Chondrocyte (in vitro differentiated cells): ENCODE data around the gene PRR15. TPM values are rescaled to one million over a fixed set of nuclear protein-coding genes. Genes with fewer than 3 reads are reported as not detected.
A peak's percentile ranks its signal among the peaks of the same experiment; 100 is the strongest.

Experiments
- DNase-seq: peaks from one replicate; pipeline ENCODE4 v3.0.0; 2021; ENCODE audit warnings: mixed read lengths, low spot score
- H3K27ac Mint-ChIP-seq: one replicate; pipeline ENCODE4 v1.8.0; 2021; ENCODE audit warnings: mild to moderate bottlenecking, moderate library complexity, mixed read lengths; ENCODE audit not compliant: unreplicated experiment
- H3K27me3 Mint-ChIP-seq: 2 replicates; pipeline ENCODE4 v1.8.0; 2021; ENCODE audit warnings: low read depth, mixed read lengths
- H3K36me3 Mint-ChIP-seq: 2 replicates; pipeline ENCODE4 v1.8.0; 2021; ENCODE audit warnings: low read depth, mixed read lengths
- H3K4me1 Mint-ChIP-seq: 2 replicates; pipeline ENCODE4 v1.8.0; 2021; ENCODE audit warnings: low read depth, mild to moderate bottlenecking, mixed read lengths
- H3K4me3 Mint-ChIP-seq: one replicate; pipeline ENCODE4 v1.8.0; 2021; ENCODE audit warnings: mild to moderate bottlenecking, moderate library complexity, mixed read lengths; ENCODE audit not compliant: unreplicated experiment
- H3K9me3 Mint-ChIP-seq: 2 replicates; pipeline ENCODE4 v1.8.0; 2021; ENCODE audit warnings: low read depth, mixed read lengths
- total RNA-seq: library from RNA; stranded (reverse); gene quantifications from 3 replicates; pipeline ENCODE4 v1.2.1, GENCODE V29; 2021
- TF ChIP-seq, protein P1 (sequence below): fragments of 200-600 bp; sonication (generic); IDR thresholded peaks from 2 replicates; pipeline ENCODE4 v1.5.0; 2021; ENCODE audit warnings: antibody characterized with exemption, mild to moderate bottlenecking, moderate library complexity

PRR15 gene
- total RNA-seq, 1 donor from 2014 or later: 2.5 TPM

DNA sequence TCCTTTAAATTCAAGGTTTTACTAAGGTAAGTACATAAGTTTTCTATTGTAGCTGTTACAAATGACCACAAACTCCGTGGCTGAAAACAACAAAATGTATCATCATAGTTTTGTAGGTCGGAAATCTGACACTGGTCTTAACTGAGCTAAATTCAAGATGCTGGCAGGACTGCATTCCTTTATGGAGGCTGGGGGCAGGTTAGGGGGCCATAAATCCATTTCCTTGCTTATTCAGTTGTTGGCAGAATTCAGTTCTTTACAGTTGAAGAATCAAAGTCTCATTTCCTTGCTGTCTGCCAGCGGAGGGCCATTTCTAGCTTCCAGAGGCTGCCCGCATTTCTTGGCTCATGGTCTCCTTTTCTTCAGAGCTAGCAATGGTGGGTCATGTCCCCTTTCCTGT is 11.2 kb upstream of the PRR15 start:
- H3K4me1 Mint-ChIP-seq: no peaks in the 10 kb centered on the region

GRCh38 chr7:29555061-29555460 is 8.6 kb upstream of the PRR15 start:
- H3K9me3 Mint-ChIP-seq: peaks cover 7% of the 10 kb centered on the region
- no peak overlapping the region for H3K27ac Mint-ChIP-seq
- H3K4me3 Mint-ChIP-seq: no peak overlapping the region
- no peak for DNase-seq
- H3K27me3 Mint-ChIP-seq: peaks cover 3% of the 10 kb centered on the region
- H3K4me1 Mint-ChIP-seq: no peaks in the 10 kb centered on the region
- TF ChIP-seq, protein P1, sequence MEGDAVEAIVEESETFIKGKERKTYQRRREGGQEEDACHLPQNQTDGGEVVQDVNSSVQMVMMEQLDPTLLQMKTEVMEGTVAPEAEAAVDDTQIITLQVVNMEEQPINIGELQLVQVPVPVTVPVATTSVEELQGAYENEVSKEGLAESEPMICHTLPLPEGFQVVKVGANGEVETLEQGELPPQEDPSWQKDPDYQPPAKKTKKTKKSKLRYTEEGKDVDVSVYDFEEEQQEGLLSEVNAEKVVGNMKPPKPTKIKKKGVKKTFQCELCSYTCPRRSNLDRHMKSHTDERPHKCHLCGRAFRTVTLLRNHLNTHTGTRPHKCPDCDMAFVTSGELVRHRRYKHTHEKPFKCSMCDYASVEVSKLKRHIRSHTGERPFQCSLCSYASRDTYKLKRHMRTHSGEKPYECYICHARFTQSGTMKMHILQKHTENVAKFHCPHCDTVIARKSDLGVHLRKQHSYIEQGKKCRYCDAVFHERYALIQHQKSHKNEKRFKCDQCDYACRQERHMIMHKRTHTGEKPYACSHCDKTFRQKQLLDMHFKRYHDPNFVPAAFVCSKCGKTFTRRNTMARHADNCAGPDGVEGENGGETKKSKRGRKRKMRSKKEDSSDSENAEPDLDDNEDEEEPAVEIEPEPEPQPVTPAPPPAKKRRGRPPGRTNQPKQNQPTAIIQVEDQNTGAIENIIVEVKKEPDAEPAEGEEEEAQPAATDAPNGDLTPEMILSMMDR: no peak
- H3K36me3 Mint-ChIP-seq: peaks cover 5% of the 10 kb centered on the region

More for the DNA sequence above, 11.2 kb upstream of the PRR15 start:
- TF ChIP-seq, protein P1: no peak
- H3K4me3 Mint-ChIP-seq: no peak overlapping the region
- H3K27ac Mint-ChIP-seq: no peak overlapping the region
- peaks cover 5% of the 10 kb centered on the region for H3K36me3 Mint-ChIP-seq
- H3K27me3 Mint-ChIP-seq: peaks cover 2% of the 10 kb centered on the region
- H3K9me3 Mint-ChIP-seq: peaks cover 7% of the 10 kb centered on the region
- DNase-seq: no peak

DNA sequence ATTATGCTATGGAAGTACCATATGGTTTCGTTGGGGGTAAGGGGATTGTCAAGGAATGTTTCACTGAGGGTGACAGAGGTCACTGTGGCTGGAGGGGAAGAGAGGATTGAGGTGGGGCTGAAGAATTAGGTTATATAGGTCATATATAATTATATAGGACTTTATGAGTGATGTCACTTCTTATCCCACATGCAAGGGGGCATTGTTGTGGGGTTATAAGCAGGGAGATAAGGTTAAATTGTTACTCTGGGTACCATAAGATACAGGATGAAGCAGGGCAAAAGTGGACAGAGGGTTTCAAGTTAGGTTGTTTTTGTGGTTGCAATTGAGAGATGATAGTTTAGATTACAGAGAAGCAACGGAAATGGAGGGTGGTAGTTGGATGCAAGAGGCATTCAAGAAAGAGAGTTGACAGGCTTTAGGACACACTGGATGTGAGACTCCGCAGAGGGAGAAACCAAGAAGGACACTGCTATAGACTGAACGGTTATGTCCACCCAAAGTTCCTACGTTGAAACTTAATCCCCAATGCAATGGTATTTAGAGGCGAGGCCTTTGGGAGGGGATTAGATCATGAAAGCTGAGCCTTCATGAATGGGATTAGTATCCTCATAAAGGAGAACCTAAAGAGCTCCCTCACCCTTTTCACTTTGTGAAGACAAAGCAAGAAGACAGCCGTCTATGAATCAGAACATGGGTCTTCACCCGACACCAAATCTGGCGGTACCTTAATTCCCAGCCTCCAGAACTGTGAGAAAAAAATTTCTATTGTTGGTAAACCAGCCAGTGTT is 7.0 kb upstream of the PRR15 start:
- Mint-ChIP-seq H3K4me1 (no peaks in the 10 kb centered on the region), H3K36me3 (peaks cover 4% of the 10 kb centered on the region), H3K27ac (no peak overlapping the region), H3K4me3 (no peak overlapping the region), H3K9me3 (peaks cover 7% of the 10 kb centered on the region), H3K27me3 (peaks cover 3% of the 10 kb centered on the region)
- TF ChIP-seq, protein P1: peak; percentile 23
- no peak for DNase-seq

DNA sequence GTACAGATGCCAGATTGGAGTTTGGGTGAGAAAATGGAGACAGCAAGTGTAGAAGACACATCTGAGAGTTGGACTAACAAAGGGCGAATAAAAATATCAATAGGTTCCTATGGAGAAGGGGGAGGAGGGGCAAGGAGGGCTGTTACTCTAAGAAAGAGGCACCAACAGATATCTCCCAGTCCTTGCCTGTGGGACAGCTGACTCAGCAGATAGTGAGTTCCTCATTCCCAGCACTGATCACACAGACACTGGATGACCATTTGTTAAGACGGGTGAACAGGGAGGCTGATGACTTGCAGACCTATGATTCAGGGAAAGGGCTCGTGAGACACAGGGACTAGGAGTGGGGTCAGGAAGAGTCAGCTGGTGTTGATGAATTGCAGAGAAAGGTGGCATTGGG is 5.7 kb upstream of the PRR15 start:
- no peak for DNase-seq
- TF ChIP-seq, protein P1: no peak
- H3K9me3 Mint-ChIP-seq: peaks cover 7% of the 10 kb centered on the region
- peaks cover 4% of the 10 kb centered on the region for H3K36me3 Mint-ChIP-seq
- H3K27me3 Mint-ChIP-seq: peaks cover 3% of the 10 kb centered on the region
- no peak overlapping the region for H3K27ac Mint-ChIP-seq
- H3K4me3 Mint-ChIP-seq: no peak overlapping the region
- H3K4me1 Mint-ChIP-seq: peaks cover under 1% of the 10 kb centered on the region

- Mint-ChIP-seq H3K4me3 (no peak overlapping the region), H3K4me1 (peaks cover 23% of the 10 kb centered on the region), H3K36me3 (peaks cover 3% of the 10 kb centered on the region), H3K9me3 (peaks cover 3% of the 10 kb centered on the region), H3K27me3 (peaks cover 3% of the 10 kb centered on the region), H3K27ac (no peak overlapping the region)
- DNase-seq: no peak
- TF ChIP-seq, protein P1: no peak
Measured at GRCh38 chr7:29561271-29561670, 2.4 kb upstream of the PRR15 start.
